Lung (tissue), 12 donors: ENCODE data around the gene ZGPAT. TPM values are rescaled to one million over a fixed set of nuclear protein-coding genes. Genes with fewer than 3 reads are reported as not detected.
A peak's percentile ranks its signal among the peaks of the same experiment; 100 is the strongest.

Experiments used
- ATAC-seq: fragments of 200-7000 bp; cut with Tn5 transposase; one replicate; pipeline ENCODE4 v1.9.1; 2020; ENCODE audit warnings: moderate number of reproducible peaks; ENCODE audit not compliant: insufficient read depth, low FRiP score
- DNase-seq, 3 donors: peaks; one replicate each; pipeline ENCODE4 v3.0.0-alpha.2; 2013 to 2017
- H3K27ac ChIP-seq, 2 donors: one replicate each; pipeline ENCODE4 v1.5.1; 2013; ENCODE audit warnings: mild to moderate bottlenecking in 2 of 2, moderate library complexity in 2 of 2, control low read depth in 1 of 2, inconsistent platforms in 1 of 2, low read depth in 1 of 2, low read length in 1 of 2
- H3K27me3 ChIP-seq, 3 donors: one replicate each; pipeline ENCODE4 v1.5.1; 2013; ENCODE audit warnings: low read length in 2 of 3; ENCODE audit not compliant: control insufficient read depth in 3 of 3, insufficient read depth in 3 of 3
- H3K36me3 ChIP-seq, 4 donors: one replicate each; pipeline ENCODE4 v1.5.1; 2013; ENCODE audit warnings: low read length in 4 of 4, mild to moderate bottlenecking in 1 of 4, moderate library complexity in 1 of 4; ENCODE audit not compliant: control insufficient read depth in 4 of 4, insufficient read depth in 4 of 4
- H3K4me1 ChIP-seq, 5 donors: one replicate each; pipeline ENCODE4 v1.5.1; 2013; ENCODE audit warnings: low read length in 5 of 5, mild to moderate bottlenecking in 2 of 5, moderate library complexity in 1 of 5; ENCODE audit not compliant: control insufficient read depth in 5 of 5, insufficient read depth in 5 of 5
- H3K4me3 ChIP-seq: one replicate; pipeline ENCODE4 v1.5.1; 2013; ENCODE audit warnings: mild to moderate bottlenecking, control low read depth, moderate library complexity
- H3K9ac ChIP-seq, 2 donors: one replicate each; pipeline ENCODE4 v1.5.1; 2013; ENCODE audit warnings: low read length in 2 of 2, control low read depth in 1 of 2; ENCODE audit not compliant: insufficient read depth in 1 of 2
- H3K9me3 ChIP-seq, 4 donors: one replicate each; pipeline ENCODE4 v1.5.1; 2013; ENCODE audit warnings: low read length in 3 of 4, mild to moderate bottlenecking in 1 of 4, moderate library complexity in 1 of 4; ENCODE audit not compliant: control insufficient read depth in 4 of 4, insufficient read depth in 3 of 4
- CTCF ChIP-seq: IDR thresholded peaks from 2 replicates; pipeline ENCODE4 v1.5.1; 2012; ENCODE audit warnings: mild to moderate bottlenecking; ENCODE audit errors: control extremely low read depth, extremely low read depth
- WGBS, 2 donors: extraction: QIAGEN DNeasy Blood & Tissue Kit; methylation state at CpG; one replicate each; pipeline ENCODE4 v1.1.7; 2013; 5-methylcytosine and 5-hydroxymethylcytosine counted together
- polyA plus RNA-seq, 2 donors: library from polyadenylated mRNA; stranded (reverse); fragments of 200-250 nt; gene quantifications; one replicate each; pipeline ENCODE4 v1.2.1, GENCODE V29; 2013
- total RNA-seq, 2 donors: library from RNA; depleted of rRNA in 1 of 2; stranded (reverse); fragments of >200 nt in 1 of 2; gene quantifications; one replicate each; pipeline ENCODE4 v1.2.1, GENCODE V29; 2014 to 2021
- donor health status: control.
- donor health status: control.
- donor health status: Bipolar disorder and iron deficiency.
- donor health status: healthy.
- donor health status: DM: yes; HTN: yes; CAD: no.

The ZGPAT gene
- total and polyA plus RNA-seq, 4 donors, result 18.3 to 45.0 (median 33.7) TPM

- Histone ChIP-seq H3K9ac (no peak overlapping the region), H3K4me3 (no peak overlapping the region), H3K9me3 (no peaks in the 10 kb centered on the region), H3K27ac (no peak overlapping the region), H3K27me3 (no peaks in the 10 kb centered on the region), H3K36me3 (peaks cover 0 to 40% (median 11%) of the 10 kb centered on the region in 4 donors), H3K4me1 (peaks cover 0 to 11% (median 0%) of the 10 kb centered on the region in 5 donors)
- DNase-seq (no peak), ATAC-seq (no peak)
- TF ChIP-seq CTCF, result no peak
- 94 to 95% methylated on average over 19 of the region's 19 CpGs for WGBS, 2 donors
Measured at GRCh38 chr20:63679799-63680305, 28.0 kb upstream of the ZGPAT start.

- H3K9me3 ChIP-seq, result no peaks in the 10 kb centered on the region
- no peak for TF ChIP-seq CTCF
- H3K27me3 ChIP-seq, result no peaks in the 10 kb centered on the region
- WGBS, 2 donors, result 95 to 97% methylated on average over 13 of the region's 13 CpGs
- DNase-seq, result no peak
- H3K36me3 ChIP-seq, result peaks cover 0 to 37% (median 10%) of the 10 kb centered on the region in 4 donors
- H3K4me1 ChIP-seq, result peaks cover 0 to 16% (median 0%) of the 10 kb centered on the region in 5 donors
- H3K9ac ChIP-seq, result no peak overlapping the region
- no peak overlapping the region for H3K27ac ChIP-seq
- H3K4me3 ChIP-seq, result no peak overlapping the region
- no peak for ATAC-seq
Measured at GRCh38 chr20:63680427-63680826, 27.4 kb upstream of the ZGPAT start.

GRCh38 chr20:63680857-63681608 lies 26.8 kb upstream of the ZGPAT start:
- peak overlapping the region in 1 of 2 donors; percentile 85 for H3K27ac ChIP-seq

More at GRCh38 chr20:63680857-63681608, 26.8 kb upstream of the ZGPAT start:
- Histone ChIP-seq H3K9me3 (no peaks in the 10 kb centered on the region), H3K4me1 (peaks cover 0 to 22% (median 0%) of the 10 kb centered on the region in 5 donors), H3K9ac (no peak overlapping the region), H3K36me3 (peaks cover 0 to 31% (median 10%) of the 10 kb centered on the region in 4 donors), H3K4me3 (no peak overlapping the region), H3K27me3 (no peaks in the 10 kb centered on the region)
- TF ChIP-seq CTCF, result no peak
- no peak for ATAC-seq
- no peak for DNase-seq
- WGBS, 2 donors, result 94 to 95% methylated on average over 23 of the region's 23 CpGs
